Subcutaneous adipose tissue (tissue), 4 donors: ENCODE measurements around the gene NAPB. TPM values are rescaled to one million over a fixed set of nuclear protein-coding genes. Genes with fewer than 3 reads are reported as not detected.

Source experiments
- total RNA-seq, 4 donors: library from RNA; depleted of rRNA; stranded (reverse); fragments of >200 nt; gene quantifications; one replicate each; pipeline ENCODE4 v1.1.0, GENCODE V29; 2016
- TF ChIP-seq, protein P1 (sequence below): fragments of 450-650 bp; IDR thresholded peaks from one replicate; pipeline ENCODE4 v1.5.1; 2016; ENCODE audit warnings: low read depth, mild to moderate bottlenecking, control low read depth, antibody characterized with exemption, moderate library complexity

Gene NAPB
- total RNA-seq, 4 donors from 2014 or later, result 12.4 to 15.6 (median 13.6) TPM

DNA sequence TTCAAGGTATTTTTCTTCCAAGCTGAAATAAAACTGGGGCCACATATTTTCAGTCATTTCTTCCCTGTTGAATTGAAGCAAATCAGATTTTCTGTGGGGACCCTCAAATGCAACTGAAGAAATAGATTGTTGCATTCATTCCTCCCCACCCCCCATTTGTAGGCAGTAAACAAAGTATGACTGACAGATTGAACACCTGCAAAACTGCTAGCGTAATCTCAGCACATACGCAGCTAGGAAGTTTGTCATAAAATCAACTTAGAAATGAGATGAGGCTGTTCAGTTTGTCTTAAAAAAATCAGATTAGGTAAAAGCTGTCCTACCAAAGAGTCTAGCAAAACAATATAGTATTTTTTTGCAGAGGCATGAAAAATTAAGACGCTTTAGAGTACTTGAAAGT, 50.4 kb downstream of the NAPB start:
- TF ChIP-seq, protein P1, sequence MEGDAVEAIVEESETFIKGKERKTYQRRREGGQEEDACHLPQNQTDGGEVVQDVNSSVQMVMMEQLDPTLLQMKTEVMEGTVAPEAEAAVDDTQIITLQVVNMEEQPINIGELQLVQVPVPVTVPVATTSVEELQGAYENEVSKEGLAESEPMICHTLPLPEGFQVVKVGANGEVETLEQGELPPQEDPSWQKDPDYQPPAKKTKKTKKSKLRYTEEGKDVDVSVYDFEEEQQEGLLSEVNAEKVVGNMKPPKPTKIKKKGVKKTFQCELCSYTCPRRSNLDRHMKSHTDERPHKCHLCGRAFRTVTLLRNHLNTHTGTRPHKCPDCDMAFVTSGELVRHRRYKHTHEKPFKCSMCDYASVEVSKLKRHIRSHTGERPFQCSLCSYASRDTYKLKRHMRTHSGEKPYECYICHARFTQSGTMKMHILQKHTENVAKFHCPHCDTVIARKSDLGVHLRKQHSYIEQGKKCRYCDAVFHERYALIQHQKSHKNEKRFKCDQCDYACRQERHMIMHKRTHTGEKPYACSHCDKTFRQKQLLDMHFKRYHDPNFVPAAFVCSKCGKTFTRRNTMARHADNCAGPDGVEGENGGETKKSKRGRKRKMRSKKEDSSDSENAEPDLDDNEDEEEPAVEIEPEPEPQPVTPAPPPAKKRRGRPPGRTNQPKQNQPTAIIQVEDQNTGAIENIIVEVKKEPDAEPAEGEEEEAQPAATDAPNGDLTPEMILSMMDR, result no peak

DNA sequence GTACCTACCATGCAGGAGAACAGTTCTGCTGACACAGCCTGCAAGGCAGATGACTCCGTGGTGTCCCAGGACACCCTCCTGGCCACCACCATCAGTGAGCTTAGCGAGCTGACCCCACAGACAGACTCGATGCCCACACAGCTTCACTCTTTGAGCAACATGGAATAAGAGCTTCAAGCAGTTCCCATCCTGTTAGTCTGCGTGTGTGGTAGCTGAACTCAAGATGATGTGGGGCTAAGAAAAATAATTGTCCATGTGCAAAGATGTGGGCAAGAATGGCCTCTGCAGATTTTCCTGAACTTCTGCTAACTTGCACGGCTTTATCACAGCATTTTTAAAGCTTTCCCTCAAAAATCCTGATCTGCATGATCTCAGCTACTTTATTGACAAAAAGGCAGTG, 51.0 kb downstream of the NAPB start:
- TF ChIP-seq, protein P1, result no peak

DNA sequence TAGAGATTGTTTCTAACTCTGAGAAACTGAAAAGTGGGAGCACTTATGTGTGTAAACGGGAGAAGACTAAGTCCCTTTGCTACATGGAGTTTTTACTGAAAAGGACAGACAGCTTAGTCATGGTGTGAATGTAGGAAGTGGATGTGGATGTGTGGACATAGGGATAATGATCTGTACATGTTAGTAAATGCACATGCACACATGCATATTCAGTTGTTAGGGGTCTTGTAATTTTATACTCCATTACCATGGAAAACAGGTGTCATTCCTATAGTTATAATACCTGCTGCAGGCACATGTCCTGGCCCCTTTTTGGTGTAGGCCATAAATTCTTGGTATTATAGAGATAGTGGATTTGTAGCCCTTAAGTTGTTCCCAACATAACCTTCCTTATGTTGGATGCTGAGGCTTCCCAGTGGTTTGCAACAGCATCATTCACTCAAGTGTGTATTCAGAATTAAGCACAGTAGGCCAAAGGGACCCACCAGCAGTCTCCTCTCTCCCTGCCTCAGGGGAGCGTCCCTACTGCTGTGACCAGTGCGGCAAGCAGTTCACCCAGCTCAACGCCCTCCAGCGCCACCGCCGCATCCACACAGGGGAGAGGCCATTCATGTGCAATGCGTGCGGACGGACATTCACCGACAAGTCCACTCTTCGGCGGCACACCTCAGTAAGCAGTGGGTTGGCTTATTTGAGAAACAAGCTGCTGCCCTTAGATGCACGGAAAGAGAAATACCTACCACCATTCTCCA, 52.0 kb downstream of the NAPB start:
- TF ChIP-seq, protein P1, result no peak

DNA sequence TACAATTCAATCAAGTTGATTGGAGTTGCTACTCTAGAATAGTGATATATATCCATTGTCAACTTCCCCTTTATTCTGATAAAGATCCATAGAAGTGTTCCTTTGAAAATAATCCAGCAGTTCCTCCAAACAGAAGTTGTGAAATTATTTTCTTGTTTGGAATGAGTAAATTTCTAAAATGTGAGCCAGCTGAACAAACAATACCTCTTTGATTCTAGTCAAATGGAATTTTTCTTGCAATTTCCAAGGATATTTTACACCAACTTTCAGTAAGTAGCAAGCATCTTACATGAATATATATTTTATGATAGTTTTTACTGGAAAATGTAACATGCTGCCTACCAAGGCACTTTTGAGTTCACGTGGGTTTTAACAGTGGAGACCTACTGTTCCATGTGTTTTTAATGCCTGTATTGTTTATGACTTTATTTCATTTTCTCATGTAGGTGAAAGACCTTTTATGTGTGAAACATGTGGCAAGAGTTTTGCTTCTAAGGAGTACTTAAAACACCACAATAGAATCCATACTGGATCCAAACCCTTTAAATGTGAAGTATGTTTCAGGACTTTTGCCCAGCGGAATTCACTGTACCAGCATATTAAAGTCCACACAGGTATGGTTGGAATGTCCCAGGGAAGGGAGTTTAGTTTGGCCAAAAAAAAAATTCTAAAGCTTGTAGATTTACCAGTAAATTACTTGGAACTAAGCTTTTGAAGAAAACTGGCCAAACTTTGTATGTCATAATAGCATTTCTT, 52.8 kb downstream of the NAPB start:
- TF ChIP-seq, protein P1, result no peak

DNA sequence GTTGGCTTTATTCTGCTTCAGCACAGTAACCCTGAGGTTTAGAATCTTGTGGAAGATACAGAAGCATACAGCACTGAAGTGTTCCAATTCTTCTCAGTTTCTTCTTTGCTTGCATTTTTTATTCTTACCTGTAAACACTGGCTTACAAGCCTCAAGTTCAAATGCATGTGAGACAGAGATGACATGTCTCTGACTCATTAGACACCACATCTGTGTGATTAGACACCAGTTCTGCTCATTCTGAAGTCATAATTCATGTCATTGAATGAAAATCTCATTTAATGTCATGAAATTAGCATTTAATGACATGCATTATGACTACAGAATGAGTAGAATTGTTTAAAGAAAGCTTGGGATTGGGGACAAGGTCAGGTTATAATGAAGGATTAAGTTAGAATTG, 53.5 kb downstream of the NAPB start:
- TF ChIP-seq, protein P1, result no peak

DNA sequence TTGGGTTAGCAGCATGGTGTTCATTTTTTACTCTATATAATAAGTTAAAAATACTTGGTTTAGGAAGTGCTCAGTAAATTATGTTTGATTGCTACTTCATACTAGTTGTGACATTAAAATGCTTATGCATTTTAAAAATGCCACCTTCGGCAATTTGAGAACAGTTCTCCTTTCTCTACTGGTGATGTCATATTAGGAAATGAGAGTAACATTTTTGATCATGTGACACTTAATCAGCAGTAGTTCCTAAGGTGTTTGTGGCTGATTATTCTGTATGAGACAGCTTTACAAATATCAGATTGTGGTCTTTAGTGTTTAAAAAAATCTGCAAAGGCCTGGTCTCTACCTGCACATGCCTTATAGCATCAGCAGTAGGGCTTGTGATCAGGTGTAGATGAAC, 54.9 kb downstream of the NAPB start:
- TF ChIP-seq, protein P1, result no peak

DNA sequence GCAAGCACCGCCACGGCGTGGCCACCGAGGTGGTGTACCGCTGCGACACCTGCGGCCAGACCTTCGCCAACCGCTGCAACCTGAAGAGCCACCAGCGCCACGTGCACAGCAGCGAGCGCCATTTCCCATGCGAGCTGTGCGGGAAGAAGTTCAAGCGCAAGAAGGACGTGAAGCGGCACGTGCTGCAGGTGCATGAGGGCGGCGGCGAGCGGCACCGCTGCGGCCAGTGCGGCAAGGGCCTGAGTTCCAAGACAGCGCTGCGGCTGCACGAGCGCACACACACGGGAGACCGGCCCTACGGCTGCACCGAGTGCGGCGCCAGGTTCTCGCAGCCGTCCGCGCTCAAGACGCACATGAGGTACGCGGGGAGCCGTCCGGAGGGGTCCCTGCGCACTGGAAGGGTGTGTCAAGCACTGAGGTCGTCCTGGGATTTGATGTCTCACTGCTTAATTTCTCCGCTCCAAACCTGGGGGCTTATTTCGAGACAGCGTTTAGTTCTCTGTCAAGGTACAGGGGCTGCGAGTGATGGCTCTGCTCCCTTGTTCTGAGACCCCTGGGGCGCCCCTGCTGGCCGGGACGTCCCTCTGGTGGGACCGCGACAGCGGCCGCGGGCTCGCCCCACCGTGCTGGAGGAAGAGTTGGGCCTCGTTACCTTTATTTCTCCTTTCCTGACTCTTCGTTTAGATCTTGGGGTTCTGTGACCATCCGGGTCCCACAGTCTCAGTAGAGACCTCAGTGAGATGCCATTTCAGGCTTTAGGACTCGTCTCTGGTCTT, 55.7 kb downstream of the NAPB start:
- TF ChIP-seq, protein P1, result no peak
